Neural progenitor cell (in vitro differentiated cells): ENCODE data around the gene SMARCE1. TPM values are rescaled to one million over a fixed set of nuclear protein-coding genes. Genes with fewer than 3 reads are reported as not detected.

Experiments used
- DNase-seq: peaks from one replicate; pipeline ENCODE4 v3.0.0-alpha.2; 2016; ENCODE audit warnings: low spot score
- H2AFZ ChIP-seq: fragments of 200-600 bp; sonication (generic); replicated peaks from 2 replicates; pipeline ENCODE4 v1.6.1; 2016; ENCODE audit warnings: antibody characterized with exemption
- H3F3A ChIP-seq: fragments of 200-600 bp; sonication (generic); 2 replicates; pipeline ENCODE4 v1.6.1; 2016; ENCODE audit warnings: antibody characterized with exemption, low read depth
- H3K27ac ChIP-seq: fragments of 200-600 bp; sonication (generic); 2 replicates; pipeline ENCODE4 v1.5.1; 2016; ENCODE audit warnings: mild to moderate bottlenecking
- H3K27me3 ChIP-seq: fragments of 200-600 bp; sonication (generic); 2 replicates; pipeline ENCODE4 v1.6.1; 2016; ENCODE audit warnings: mild to moderate bottlenecking, moderate library complexity
- H3K36me3 ChIP-seq: fragments of 200-600 bp; sonication (generic); 2 replicates; pipeline ENCODE4 v1.5.1; 2016
- H3K4me1 ChIP-seq: fragments of 200-600 bp; sonication (generic); 2 replicates; pipeline ENCODE4 v1.6.1; 2016; ENCODE audit warnings: mixed run types
- H3K4me2 ChIP-seq: fragments of 200-600 bp; sonication (generic); 2 replicates; pipeline ENCODE4 v1.6.1; 2016
- H3K4me3 ChIP-seq: fragments of 200-600 bp; sonication (generic); 2 replicates; pipeline ENCODE4 v1.5.1; 2016
- H3K79me2 ChIP-seq: fragments of 200-600 bp; sonication (generic); 2 replicates; pipeline ENCODE4 v1.6.1; 2016; ENCODE audit warnings: low read depth
- H3K9ac ChIP-seq: fragments of 200-600 bp; sonication (generic); 2 replicates; pipeline ENCODE4 v1.6.1; 2016
- H3K9me3 ChIP-seq: fragments of 200-600 bp; sonication (generic); 2 replicates; pipeline ENCODE4 v1.5.1; 2016; ENCODE audit warnings: low read depth
- H4K20me1 ChIP-seq: fragments of 200-600 bp; sonication (generic); 2 replicates; pipeline ENCODE4 v1.6.1; 2016; ENCODE audit warnings: low read depth
- H3K27ac Mint-ChIP-seq: 3 replicates; pipeline ENCODE4 v1.8.0; 2021; ENCODE audit warnings: mixed read lengths
- H3K27me3 Mint-ChIP-seq: 2 replicates; pipeline ENCODE4 v1.8.0; 2022; ENCODE audit warnings: low read depth, mild to moderate bottlenecking, inconsistent platforms, moderate library complexity, mixed read lengths; ENCODE audit not compliant: insufficient read depth
- H3K36me3 Mint-ChIP-seq: 3 replicates; pipeline ENCODE4 v1.8.0; 2021; ENCODE audit warnings: mixed read lengths
- H3K4me1 Mint-ChIP-seq: 3 replicates; pipeline ENCODE4 v1.8.0; 2021; ENCODE audit warnings: mixed read lengths
- H3K4me3 Mint-ChIP-seq: 3 replicates; pipeline ENCODE4 v1.8.0; 2021; ENCODE audit warnings: mild to moderate bottlenecking, moderate library complexity, mixed read lengths
- H3K9me3 Mint-ChIP-seq: 3 replicates; pipeline ENCODE4 v1.8.0; 2020; ENCODE audit warnings: mixed read lengths
- EZH2 ChIP-seq: fragments of 200-600 bp; sonication (generic); IDR thresholded peaks from 2 replicates; pipeline ENCODE4 v1.6.1; 2017; ENCODE audit warnings: antibody characterized with exemption, mild to moderate bottlenecking, moderate library complexity
- EZH2phosphoT487 ChIP-seq: fragments of 200-600 bp; sonication (generic); IDR thresholded peaks from 2 replicates; pipeline ENCODE4 v1.6.1; 2017; ENCODE audit warnings: antibody characterized with exemption
- total RNA-seq: library from RNA; depleted of rRNA; stranded (reverse); fragments of >200 nt; gene quantifications from 2 replicates; pipeline ENCODE4 v1.2.3, GENCODE V29; 2015; ENCODE audit warnings: low replicate concordance
- TF ChIP-seq, protein P1 (sequence below): fragments of 200-600 bp; sonication (generic); IDR thresholded peaks from 2 replicates; pipeline ENCODE4 v1.5.1; 2017; ENCODE audit warnings: antibody characterized with exemption, mild to moderate bottlenecking

SMARCE1 gene
- total RNA-seq, 1 donor from 2014 or later, result 237 TPM

DNA sequence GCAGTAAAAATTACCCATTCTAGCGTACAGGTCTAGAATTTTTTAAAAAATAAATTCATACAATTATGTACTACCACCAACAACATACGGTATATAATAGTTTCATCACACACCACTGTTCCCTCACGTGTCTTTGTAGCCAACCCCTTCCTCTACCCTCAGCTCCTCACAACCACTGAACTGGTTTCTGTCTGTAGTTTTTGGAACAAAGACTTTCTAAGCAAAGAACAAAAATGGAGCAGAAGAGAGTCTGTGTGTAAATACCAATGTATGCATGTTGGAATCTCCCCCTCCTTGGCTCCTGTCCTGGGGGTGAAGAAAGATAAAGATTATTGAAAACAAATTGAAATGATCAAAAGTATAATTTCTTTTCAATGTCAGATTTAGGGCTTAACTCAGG is 50.5 kb downstream of the SMARCE1 start:
- Histone ChIP-seq H3K27me3 (no peaks in the 10 kb centered on the region), H3K4me3 (no peak overlapping the region), H3F3A (no peaks in the 10 kb centered on the region), H3K9ac (no peak overlapping the region), H3K4me2 (no peak overlapping the region), H3K79me2 (no peaks in the 10 kb centered on the region), H3K36me3 (no peaks in the 10 kb centered on the region), H3K9me3 (no peaks in the 10 kb centered on the region), H3K27ac (no peak overlapping the region), H3K4me1 (no peaks in the 10 kb centered on the region), H2AFZ (no peak overlapping the region), H4K20me1 (no peaks in the 10 kb centered on the region)
- H3K9me3 Mint-ChIP-seq, result no peaks in the 10 kb centered on the region
- H3K4me3 Mint-ChIP-seq, result no peak overlapping the region
- H3K4me1 Mint-ChIP-seq, result no peaks in the 10 kb centered on the region
- TF ChIP-seq EZH2phosphoT487 (no peak), EZH2 (no peak)
- TF ChIP-seq, protein P1, sequence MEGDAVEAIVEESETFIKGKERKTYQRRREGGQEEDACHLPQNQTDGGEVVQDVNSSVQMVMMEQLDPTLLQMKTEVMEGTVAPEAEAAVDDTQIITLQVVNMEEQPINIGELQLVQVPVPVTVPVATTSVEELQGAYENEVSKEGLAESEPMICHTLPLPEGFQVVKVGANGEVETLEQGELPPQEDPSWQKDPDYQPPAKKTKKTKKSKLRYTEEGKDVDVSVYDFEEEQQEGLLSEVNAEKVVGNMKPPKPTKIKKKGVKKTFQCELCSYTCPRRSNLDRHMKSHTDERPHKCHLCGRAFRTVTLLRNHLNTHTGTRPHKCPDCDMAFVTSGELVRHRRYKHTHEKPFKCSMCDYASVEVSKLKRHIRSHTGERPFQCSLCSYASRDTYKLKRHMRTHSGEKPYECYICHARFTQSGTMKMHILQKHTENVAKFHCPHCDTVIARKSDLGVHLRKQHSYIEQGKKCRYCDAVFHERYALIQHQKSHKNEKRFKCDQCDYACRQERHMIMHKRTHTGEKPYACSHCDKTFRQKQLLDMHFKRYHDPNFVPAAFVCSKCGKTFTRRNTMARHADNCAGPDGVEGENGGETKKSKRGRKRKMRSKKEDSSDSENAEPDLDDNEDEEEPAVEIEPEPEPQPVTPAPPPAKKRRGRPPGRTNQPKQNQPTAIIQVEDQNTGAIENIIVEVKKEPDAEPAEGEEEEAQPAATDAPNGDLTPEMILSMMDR, result no peak
- no peak overlapping the region for H3K27ac Mint-ChIP-seq
- H3K36me3 Mint-ChIP-seq, result no peaks in the 10 kb centered on the region
- H3K27me3 Mint-ChIP-seq, result no peaks in the 10 kb centered on the region
- no peak for DNase-seq

- no peaks in the 10 kb centered on the region for H3K4me1 Mint-ChIP-seq
- Histone ChIP-seq H3K27me3 (no peaks in the 10 kb centered on the region), H3K4me3 (no peak overlapping the region), H3K9me3 (no peaks in the 10 kb centered on the region), H3K79me2 (no peaks in the 10 kb centered on the region), H3K36me3 (no peaks in the 10 kb centered on the region), H3K9ac (no peak overlapping the region), H3K4me2 (no peak overlapping the region), H3F3A (no peaks in the 10 kb centered on the region), H3K4me1 (no peaks in the 10 kb centered on the region), H2AFZ (no peak overlapping the region), H3K27ac (no peak overlapping the region), H4K20me1 (no peaks in the 10 kb centered on the region)
- DNase-seq, result no peak
- H3K27me3 Mint-ChIP-seq, result no peaks in the 10 kb centered on the region
- no peaks in the 10 kb centered on the region for H3K36me3 Mint-ChIP-seq
- H3K4me3 Mint-ChIP-seq, result no peak overlapping the region
- no peaks in the 10 kb centered on the region for H3K9me3 Mint-ChIP-seq
- no peak overlapping the region for H3K27ac Mint-ChIP-seq
- TF ChIP-seq, protein P1, result no peak
- TF ChIP-seq EZH2phosphoT487, result no peak
- no peak for TF ChIP-seq EZH2
Observed at GRCh38 chr17:40596261-40596919, 51.2 kb downstream of the SMARCE1 start.

DNA sequence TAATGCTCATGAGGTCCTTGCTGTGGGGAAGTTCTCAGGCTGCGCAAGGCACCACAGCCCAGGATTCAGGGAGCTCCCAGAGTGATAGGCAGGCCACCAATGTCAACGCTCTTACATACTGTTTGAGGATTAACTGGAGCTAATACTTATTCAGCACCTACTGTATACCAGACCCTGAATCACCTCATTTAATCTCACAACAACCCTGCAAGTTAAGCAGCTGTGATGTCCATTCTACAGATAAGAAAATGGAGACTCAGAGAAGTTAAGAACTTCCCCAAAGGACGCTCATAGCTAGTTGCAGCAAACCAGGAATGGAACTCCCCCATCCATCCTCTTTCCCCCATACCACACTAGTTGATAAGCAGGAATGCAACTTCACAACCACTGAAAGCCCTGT is 56.9 kb downstream of the SMARCE1 start:
- no peaks in the 10 kb centered on the region for H4K20me1 ChIP-seq
- no peaks in the 10 kb centered on the region for H3K27me3 Mint-ChIP-seq
- DNase-seq, result no peak

More for the DNA sequence above, 56.9 kb downstream of the SMARCE1 start:
- Histone ChIP-seq H3K4me1 (no peaks in the 10 kb centered on the region), H3K4me2 (no peak overlapping the region), H3K27me3 (no peaks in the 10 kb centered on the region), H3K4me3 (no peak overlapping the region), H3K79me2 (no peaks in the 10 kb centered on the region), H2AFZ (no peak overlapping the region), H3F3A (no peaks in the 10 kb centered on the region), H3K36me3 (no peaks in the 10 kb centered on the region), H3K9me3 (no peaks in the 10 kb centered on the region), H3K9ac (no peak overlapping the region), H3K27ac (no peak overlapping the region)
- TF ChIP-seq EZH2phosphoT487 (no peak), EZH2 (no peak)
- TF ChIP-seq, protein P1, result no peak
- no peaks in the 10 kb centered on the region for H3K4me1 Mint-ChIP-seq
- H3K27ac Mint-ChIP-seq, result no peak overlapping the region
- no peaks in the 10 kb centered on the region for H3K36me3 Mint-ChIP-seq
- H3K9me3 Mint-ChIP-seq, result peaks cover 2% of the 10 kb centered on the region
- no peak overlapping the region for H3K4me3 Mint-ChIP-seq
